Esophagus muscularis mucosa (tissue), 4 donors: Measurements from ENCODE around the gene PCBP1.

Experiments used
- CTCF ChIP-seq, 3 experiments: fragments of 200-600 bp in 2 of 3; fragments of 450-650 bp in 1 of 3; sonication (generic) in 2 of 3; IDR thresholded peaks; one replicate each; pipeline ENCODE4 v1.5.1; 2017 to 2019; ENCODE audit warnings: antibody characterized with exemption in 3 of 3, mild to moderate bottlenecking in 2 of 3, moderate library complexity in 1 of 3
- EP300 ChIP-seq: sonication (generic); formaldehyde crosslinking; IDR thresholded peaks from one replicate; pipeline ENCODE4 v1.6.1; 2017; ENCODE audit warnings: antibody characterized with exemption
- POLR2A ChIP-seq: fragments of 450-650 bp; IDR thresholded peaks from one replicate; pipeline ENCODE4 v1.6.1; 2017; ENCODE audit warnings: antibody characterized with exemption, moderate library complexity, mild to moderate bottlenecking, low read depth

GRCh38 chr2:70132244-70133126, 45.2 kb downstream of the PCBP1 start:
- TF ChIP-seq CTCF (IDR thresholded peaks at IDR 0.05) (no peak), POLR2A (no peak), EP300 (no peak)
